IPS DF 6.9 (cell line): ENCODE data around the gene CTDSPL.
"Not testable (repeated sequence)": the region's sequence is repeated elsewhere in the genome, so short reads cannot be mapped to it uniquely, and the experiment has no call there.

Experiments
- DNase-seq: peaks from one replicate; pipeline ENCODE4 v3.0.0-alpha.2; 2013; ENCODE audit warnings: low read depth, low spot score
- H3K27ac ChIP-seq: one replicate; pipeline ENCODE4 v1.5.1; 2013; ENCODE audit warnings: low read length, control low read depth
- H3K27me3 ChIP-seq: 2 replicates; pipeline ENCODE4 v1.6.1; 2013; ENCODE audit warnings: mild to moderate bottlenecking, low read length; ENCODE audit not compliant: control insufficient read depth, insufficient read depth
- H3K36me3 ChIP-seq: 2 replicates; pipeline ENCODE4 v1.6.1; 2013; ENCODE audit warnings: low read length; ENCODE audit not compliant: control insufficient read depth, insufficient read depth
- H3K4me1 ChIP-seq: 2 replicates; pipeline ENCODE4 v1.6.1; 2013; ENCODE audit warnings: low read length; ENCODE audit not compliant: control insufficient read depth, insufficient read depth
- H3K4me3 ChIP-seq: 2 replicates; pipeline ENCODE4 v1.5.1; 2013; ENCODE audit warnings: mild to moderate bottlenecking, low read length
- H3K9me3 ChIP-seq: 2 replicates; pipeline ENCODE4 v1.6.1; 2013; ENCODE audit warnings: low read length, inconsistent platforms; ENCODE audit not compliant: control insufficient read depth, insufficient read depth
- WGBS: extraction: QIAGEN DNeasy Blood & Tissue Kit; methylation state at CpG from one replicate; pipeline ENCODE4 v1.1.7; 2013; ENCODE audit warnings: mixed read lengths, missing lambda C conversion rate; ENCODE audit not compliant: insufficient read length, insufficient coverage; 5-methylcytosine and 5-hydroxymethylcytosine counted together

Gene CTDSPL, protein sequence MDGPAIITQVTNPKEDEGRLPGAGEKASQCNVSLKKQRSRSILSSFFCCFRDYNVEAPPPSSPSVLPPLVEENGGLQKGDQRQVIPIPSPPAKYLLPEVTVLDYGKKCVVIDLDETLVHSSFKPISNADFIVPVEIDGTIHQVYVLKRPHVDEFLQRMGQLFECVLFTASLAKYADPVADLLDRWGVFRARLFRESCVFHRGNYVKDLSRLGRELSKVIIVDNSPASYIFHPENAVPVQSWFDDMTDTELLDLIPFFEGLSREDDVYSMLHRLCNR

GRCh38 chr3:37861620-37862041 is at the start of gene CTDSPL:
TSS of gene CTDSPL (plus strand) at chr3:37861880. CDS start at chr3:37862200, 320 bp downstream.
- no CpG with 5 or more reads among the region's 57 CpGs for WGBS
- Histone ChIP-seq H3K9me3 (no peaks in the 10 kb centered on the region), H3K27me3 (no peaks in the 10 kb centered on the region), H3K4me3 (peak within 1 kb of the TSS; percentile 59), H3K4me1 (peaks cover 6% of the 10 kb centered on the region; the same call in 1 of the 2 replicates), H3K36me3 (no peaks in the 10 kb centered on the region), H3K27ac (no peak within 1 kb of the TSS)
- no peak for DNase-seq

GRCh38 chr3:37812499-37812896 is 49.2 kb upstream of the CTDSPL start:
- WGBS: no CpG with 5 or more reads among the region's 4 CpGs
- no peak overlapping the region for H3K4me3 ChIP-seq
- no peaks in the 10 kb centered on the region for H3K27me3 ChIP-seq
- no peaks in the 10 kb centered on the region for H3K9me3 ChIP-seq
- no peaks in the 10 kb centered on the region for H3K4me1 ChIP-seq
- no peak for DNase-seq
- no peak overlapping the region for H3K27ac ChIP-seq
- no peaks in the 10 kb centered on the region for H3K36me3 ChIP-seq

DNA sequence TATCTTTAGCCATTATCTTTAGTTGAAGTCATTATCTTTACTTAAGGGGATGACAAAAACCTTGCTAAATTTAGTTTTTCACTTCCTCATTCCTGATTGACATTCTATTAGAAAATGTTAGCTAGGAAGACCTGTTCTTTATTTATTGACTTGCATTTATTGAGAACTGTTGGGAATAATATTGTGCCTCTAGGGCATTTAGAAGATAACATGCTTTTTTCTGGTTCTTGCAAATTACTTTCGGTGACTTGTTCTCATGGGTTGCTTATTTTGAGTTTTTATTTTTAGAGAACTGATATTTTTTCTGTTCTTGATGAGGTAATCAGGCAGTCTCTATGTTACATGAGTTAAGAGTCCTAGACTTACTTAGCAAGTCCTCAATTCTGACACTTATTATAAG is 48.3 kb upstream of the CTDSPL start:
- no CpG with 5 or more reads among the region's 1 CpG for WGBS
- H3K27me3 ChIP-seq: no peaks in the 10 kb centered on the region
- H3K27ac ChIP-seq: no peak overlapping the region
- H3K4me1 ChIP-seq: no peaks in the 10 kb centered on the region
- no peaks in the 10 kb centered on the region for H3K9me3 ChIP-seq
- no peak overlapping the region for H3K4me3 ChIP-seq
- no peak for DNase-seq
- H3K36me3 ChIP-seq: no peaks in the 10 kb centered on the region

DNA sequence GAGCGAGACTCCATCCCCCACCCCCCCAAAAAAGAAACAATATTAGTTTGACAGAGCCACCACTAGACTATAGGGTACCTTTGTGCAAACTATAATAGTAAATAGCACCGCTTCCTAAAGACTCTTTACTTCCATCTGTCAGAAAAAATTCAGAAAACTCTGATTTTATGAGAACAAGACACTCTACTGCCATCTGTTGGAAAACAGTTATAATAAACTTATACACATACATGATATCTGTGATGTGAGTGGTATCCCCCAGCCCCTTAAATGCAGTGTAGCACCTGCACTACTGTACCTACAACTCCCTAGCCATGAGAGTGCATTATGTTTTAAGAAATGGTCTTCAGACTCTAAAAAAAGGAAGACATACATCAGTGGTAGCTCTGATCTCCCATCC is 47.1 kb upstream of the CTDSPL start:
- no peaks in the 10 kb centered on the region for H3K4me1 ChIP-seq
- no peaks in the 10 kb centered on the region for H3K36me3 ChIP-seq
- DNase-seq: no peak
- no peaks in the 10 kb centered on the region for H3K27me3 ChIP-seq
- no peak overlapping the region for H3K4me3 ChIP-seq
- WGBS: no CpG with 5 or more reads among the region's 2 CpGs
- no peaks in the 10 kb centered on the region for H3K9me3 ChIP-seq
- no peak overlapping the region for H3K27ac ChIP-seq

DNA sequence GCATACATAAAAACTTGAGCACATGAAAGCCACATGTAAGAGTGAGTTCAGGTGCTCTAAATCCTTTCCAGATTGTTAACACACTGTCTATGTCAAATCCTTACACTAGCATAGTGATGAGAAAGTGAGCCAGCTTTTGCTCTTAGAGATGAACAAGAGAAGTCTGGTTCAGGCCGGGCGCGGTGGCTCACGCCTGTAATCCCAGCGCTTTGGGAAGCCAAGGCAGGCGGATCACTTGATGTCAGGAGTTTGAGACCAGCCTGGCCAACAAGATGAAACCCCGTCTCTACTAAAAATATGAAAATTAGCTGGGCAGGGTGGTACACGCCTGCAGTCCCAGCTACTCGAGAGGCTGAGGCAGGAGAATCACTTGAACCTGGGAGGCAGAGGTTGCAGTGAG is 46.5 kb upstream of the CTDSPL start:
- H3K4me1 ChIP-seq, DNase-seq, H3K36me3 ChIP-seq, H3K9me3 ChIP-seq, H3K4me3 ChIP-seq, H3K27me3 ChIP-seq, H3K27ac ChIP-seq: not testable (repeated sequence)
- WGBS: no CpG with 5 or more reads among the region's 9 CpGs

DNA sequence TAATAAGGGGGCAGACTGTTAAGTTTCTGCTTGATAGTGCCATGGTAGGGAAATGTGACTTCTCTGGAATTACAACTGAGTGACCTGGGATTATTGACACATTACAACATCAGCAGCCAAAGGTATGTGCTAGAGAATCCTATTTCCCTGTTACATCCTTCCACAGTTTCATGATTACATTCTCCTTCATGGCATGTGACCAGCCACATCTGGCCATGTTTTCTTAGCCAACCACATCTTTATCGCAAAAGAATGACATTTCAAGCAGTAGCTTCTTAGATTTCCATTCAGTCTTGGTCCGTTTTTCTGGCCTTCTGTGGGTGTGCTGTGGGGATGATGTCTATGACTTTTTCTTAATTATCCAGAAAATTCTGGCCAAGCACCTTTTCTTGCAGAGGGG is 45.4 kb upstream of the CTDSPL start:
- no peaks in the 10 kb centered on the region for H3K27me3 ChIP-seq
- no peaks in the 10 kb centered on the region for H3K4me1 ChIP-seq
- no peaks in the 10 kb centered on the region for H3K9me3 ChIP-seq
- DNase-seq: no peak
- H3K36me3 ChIP-seq: no peaks in the 10 kb centered on the region
- WGBS: no CpG with 5 or more reads among the region's 2 CpGs
- no peak overlapping the region for H3K4me3 ChIP-seq
- H3K27ac ChIP-seq: no peak overlapping the region

DNA sequence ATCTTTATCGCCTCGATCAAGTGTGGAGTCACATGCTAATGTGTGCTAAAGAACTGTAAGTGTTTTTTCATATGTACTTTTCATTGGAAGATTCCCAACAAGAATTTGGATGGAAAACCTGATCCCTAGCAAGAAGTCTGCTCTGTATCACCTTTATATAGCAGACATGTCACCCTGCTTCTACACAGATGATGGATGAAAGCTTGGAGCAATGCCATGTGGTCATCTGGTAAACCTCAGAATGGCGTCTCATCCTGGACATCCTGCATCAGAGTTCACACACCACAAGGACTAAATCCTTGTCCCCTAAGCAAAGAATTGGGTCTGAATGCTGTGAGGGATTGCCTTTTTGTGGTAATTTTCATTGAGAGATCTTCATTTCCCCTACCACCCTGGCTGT is 42.1 kb upstream of the CTDSPL start:
- H3K27me3 ChIP-seq: no peaks in the 10 kb centered on the region
- no CpG with 5 or more reads among the region's 3 CpGs for WGBS
- DNase-seq: no peak
- no peaks in the 10 kb centered on the region for H3K36me3 ChIP-seq
- H3K27ac ChIP-seq: no peak overlapping the region
- H3K9me3 ChIP-seq: no peaks in the 10 kb centered on the region
- no peaks in the 10 kb centered on the region for H3K4me1 ChIP-seq
- H3K4me3 ChIP-seq: no peak overlapping the region

DNA sequence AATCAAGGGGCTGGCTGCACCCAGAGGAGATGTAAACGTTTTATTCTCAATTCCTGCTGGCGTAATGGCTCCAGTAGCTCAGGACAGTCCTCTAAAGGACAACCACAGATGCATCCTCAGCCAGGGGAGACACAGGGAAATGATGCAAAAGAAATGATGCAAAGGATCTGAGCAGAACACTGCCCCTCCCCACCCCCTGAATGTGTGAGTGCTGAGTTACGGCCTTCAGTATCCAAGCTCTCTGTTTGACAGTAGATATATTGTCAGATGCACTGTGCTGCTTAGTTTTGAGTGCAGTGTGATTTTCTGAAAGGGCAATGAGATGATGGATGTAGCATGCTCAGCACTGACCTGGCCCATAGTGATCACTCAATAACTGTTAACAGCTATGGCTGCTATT is 41.4 kb upstream of the CTDSPL start:
- no peak overlapping the region for H3K27ac ChIP-seq
- no peak overlapping the region for H3K4me3 ChIP-seq
- no peak for DNase-seq
- H3K4me1 ChIP-seq: no peaks in the 10 kb centered on the region
- no CpG with 5 or more reads among the region's 3 CpGs for WGBS
- H3K36me3 ChIP-seq: no peaks in the 10 kb centered on the region
- no peaks in the 10 kb centered on the region for H3K9me3 ChIP-seq
- no peaks in the 10 kb centered on the region for H3K27me3 ChIP-seq

GRCh38 chr3:37823189-37823588 is 38.5 kb upstream of the CTDSPL start:
- no CpG with 5 or more reads among the region's 4 CpGs for WGBS
- Histone ChIP-seq H3K27ac (no peak overlapping the region), H3K36me3 (no peaks in the 10 kb centered on the region), H3K9me3 (no peaks in the 10 kb centered on the region), H3K4me3 (no peak overlapping the region), H3K27me3 (no peaks in the 10 kb centered on the region), H3K4me1 (no peaks in the 10 kb centered on the region)
- DNase-seq: no peak

- H3K4me1 ChIP-seq: no peaks in the 10 kb centered on the region
- H3K9me3 ChIP-seq: no peaks in the 10 kb centered on the region
- no peak overlapping the region for H3K4me3 ChIP-seq
- no peak for DNase-seq
- H3K36me3 ChIP-seq: no peaks in the 10 kb centered on the region
- WGBS: 100% methylated on average over 1 of the region's 9 CpGs
- H3K27ac ChIP-seq: no peak overlapping the region
- H3K27me3 ChIP-seq: no peaks in the 10 kb centered on the region
Observed at GRCh38 chr3:37824090-37824953, 37.4 kb upstream of the CTDSPL start.
